T-helper 17 cell (primary cell): Measurements from ENCODE around the gene DDR2. TPM values are rescaled to one million over a fixed set of nuclear protein-coding genes. Genes with fewer than 3 reads are reported as not detected.

Source experiments
- ATAC-seq: fragments of 150-1000 bp; cut with Tn5 transposase; 2 replicates; pipeline ENCODE4 v1.10.0; 2021; ENCODE audit warnings: mild to moderate bottlenecking, moderate library complexity
- DNase-seq, 3 donors: peaks; one replicate each; pipeline versions ENCODE4 v3.0.0 to v3.0.0-alpha.2; 2020 to 2021
- H3K9me3 ChIP-seq: one replicate; pipeline ENCODE4 v1.7.0; 2013; ENCODE audit warnings: low read length, mild to moderate bottlenecking; ENCODE audit not compliant: control insufficient read depth, poor library complexity, severe bottlenecking
- H3K27ac Mint-ChIP-seq: one replicate; pipeline ENCODE4 v1.8.0; 2022; ENCODE audit warnings: mild to moderate bottlenecking, moderate library complexity, mixed read lengths
- H3K27me3 Mint-ChIP-seq: one replicate; pipeline ENCODE4 v1.8.0; 2022; ENCODE audit warnings: mixed read lengths
- H3K36me3 Mint-ChIP-seq: one replicate; pipeline ENCODE4 v1.8.0; 2022; ENCODE audit warnings: low read depth, mixed read lengths
- H3K4me1 Mint-ChIP-seq: one replicate; pipeline ENCODE4 v1.8.0; 2022; ENCODE audit warnings: mild to moderate bottlenecking, mixed read lengths
- H3K4me3 Mint-ChIP-seq: one replicate; pipeline ENCODE4 v1.8.0; 2022; ENCODE audit warnings: mild to moderate bottlenecking, moderate library complexity, mixed read lengths
- total RNA-seq, 4 donors: library from RNA in 2 of 4; stranded (reverse) in 2 of 4; gene quantifications; one replicate each; pipeline ENCODE4 v1.2.3 and lab custom pipeline; 2022 to 2026

The DDR2 gene
- total RNA-seq, 2 donors from 2014 or later: 0.22 to 0.26 TPM

DNA sequence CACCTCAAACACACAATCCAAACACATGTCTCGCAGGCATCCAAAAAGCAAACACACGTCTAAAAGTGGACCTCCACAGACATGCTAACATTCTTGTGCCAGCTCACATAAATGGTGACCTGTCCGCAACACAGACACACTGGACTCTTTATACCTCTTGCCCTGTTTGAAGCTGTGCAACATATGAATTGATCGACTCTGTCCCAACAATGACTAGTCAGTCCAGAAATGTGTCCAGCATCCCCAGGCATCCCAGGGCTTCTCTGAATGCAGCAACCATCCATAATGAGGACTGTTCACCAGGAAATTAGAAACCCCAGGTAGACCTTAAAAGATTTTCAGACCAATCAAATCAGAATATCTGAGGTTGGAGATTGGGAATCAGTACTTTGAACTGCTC is 3.2 kb downstream of the DDR2 start:
- ATAC-seq (no peak), DNase-seq (no peak)
- no peaks in the 10 kb centered on the region for H3K9me3 ChIP-seq
- peaks cover 5% of the 10 kb centered on the region for H3K36me3 Mint-ChIP-seq
- H3K4me3 Mint-ChIP-seq: peak overlapping the region; percentile 37
- H3K4me1 Mint-ChIP-seq: peaks cover 3% of the 10 kb centered on the region
- H3K27me3 Mint-ChIP-seq: peaks cover 24% of the 10 kb centered on the region
- H3K27ac Mint-ChIP-seq: peak overlapping the region; percentile 54

DNA sequence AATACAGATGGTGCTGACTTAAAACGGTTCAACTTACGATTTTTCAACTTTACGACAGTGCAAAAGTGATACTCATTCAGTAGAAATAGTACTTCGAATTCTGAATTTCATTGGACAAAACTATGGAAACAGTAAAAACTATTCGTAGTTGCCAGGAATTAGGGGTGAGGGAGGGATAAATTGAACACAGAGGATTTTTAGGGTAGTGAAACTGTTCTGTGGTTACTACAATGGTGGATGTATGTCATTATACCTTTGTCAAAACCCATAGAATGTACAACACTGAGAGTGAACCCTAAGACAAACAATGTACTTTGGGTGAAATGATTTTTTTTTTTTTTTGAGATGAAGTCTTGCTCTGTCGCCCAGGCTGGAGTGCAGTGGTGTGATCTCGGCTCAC is 7.5 kb downstream of the DDR2 start:
- H3K27ac Mint-ChIP-seq: no peak overlapping the region
- H3K4me3 Mint-ChIP-seq: no peak overlapping the region

DNA sequence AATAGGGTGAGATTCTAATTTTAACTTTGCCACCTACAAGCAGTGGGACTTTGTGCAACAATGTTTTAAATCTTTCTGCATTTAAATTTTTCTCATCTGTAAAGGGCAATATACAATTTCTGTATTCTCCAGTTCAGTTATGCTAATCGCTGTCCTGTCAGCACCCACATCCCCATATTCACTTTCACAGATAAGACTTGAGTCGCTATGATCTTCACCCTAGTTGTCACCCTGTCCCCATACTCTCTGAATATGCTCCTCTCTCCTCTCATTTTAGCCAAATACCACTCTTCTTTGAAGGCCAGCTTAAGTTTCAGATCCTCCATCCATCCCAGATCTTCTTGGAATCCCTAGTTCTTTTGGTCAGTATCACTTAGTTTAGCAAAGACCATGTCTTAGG is 8.8 kb downstream of the DDR2 start:
- no peak overlapping the region for H3K27ac Mint-ChIP-seq
- peaks cover 14% of the 10 kb centered on the region for H3K27me3 Mint-ChIP-seq
- DNase-seq (no peak), ATAC-seq (no peak)
- H3K36me3 Mint-ChIP-seq: peaks cover 2% of the 10 kb centered on the region
- no peaks in the 10 kb centered on the region for H3K4me1 Mint-ChIP-seq
- no peak overlapping the region for H3K4me3 Mint-ChIP-seq
- no peaks in the 10 kb centered on the region for H3K9me3 ChIP-seq

More for the DNA sequence above, 7.5 kb downstream of the DDR2 start:
- no peaks in the 10 kb centered on the region for H3K9me3 ChIP-seq
- no peak for DNase-seq
- Mint-ChIP-seq H3K36me3 (peaks cover 4% of the 10 kb centered on the region), H3K27me3 (peaks cover 22% of the 10 kb centered on the region), H3K4me1 (no peaks in the 10 kb centered on the region)
- ATAC-seq: no peak

DNA sequence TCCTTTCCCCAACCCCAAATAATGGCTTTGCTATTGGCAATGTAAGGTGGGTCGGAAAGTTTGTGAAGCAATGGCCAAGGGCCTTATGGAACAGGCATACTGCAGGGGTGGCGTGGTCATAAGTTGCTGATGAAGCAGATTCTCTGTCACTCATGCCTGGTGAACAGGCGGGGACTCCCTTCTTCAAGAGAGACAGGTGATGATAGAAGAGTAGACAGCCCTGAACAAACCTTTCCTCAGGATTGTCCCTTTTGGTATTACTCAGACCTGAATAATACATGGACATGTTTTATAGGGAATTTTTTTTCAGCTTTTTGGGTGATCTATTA is 12.7 kb downstream of the DDR2 start:
- no peaks in the 10 kb centered on the region for H3K9me3 ChIP-seq
- peaks cover 38% of the 10 kb centered on the region for H3K27me3 Mint-ChIP-seq
- DNase-seq (no peak), ATAC-seq (no peak)
- no peaks in the 10 kb centered on the region for H3K4me1 Mint-ChIP-seq
- no peak overlapping the region for H3K27ac Mint-ChIP-seq
- H3K4me3 Mint-ChIP-seq: no peak overlapping the region
- peaks cover 5% of the 10 kb centered on the region for H3K36me3 Mint-ChIP-seq

DNA sequence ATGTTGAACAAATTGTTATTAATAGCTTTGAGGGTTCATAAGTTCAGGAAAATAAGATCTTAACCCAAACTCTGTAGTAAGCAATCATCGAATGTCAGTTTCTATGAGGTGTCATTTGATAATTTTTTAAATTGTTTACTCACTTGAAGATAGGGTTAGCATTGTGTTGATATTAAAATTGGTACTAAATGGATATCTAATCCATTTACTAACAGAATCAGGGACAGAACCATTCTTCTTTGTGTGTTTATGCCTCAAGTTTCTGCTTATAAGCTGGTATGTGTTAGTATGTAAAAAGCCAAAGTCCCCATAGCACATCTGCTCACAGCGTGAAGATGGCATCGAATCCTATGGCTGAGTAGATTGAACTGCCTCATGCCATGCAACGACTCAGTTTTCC is 13.4 kb downstream of the DDR2 start:
- Mint-ChIP-seq H3K4me1 (no peaks in the 10 kb centered on the region), H3K36me3 (peaks cover 5% of the 10 kb centered on the region), H3K27me3 (peaks cover 38% of the 10 kb centered on the region), H3K4me3 (no peak overlapping the region), H3K27ac (no peak overlapping the region)
- ATAC-seq: no peak
- H3K9me3 ChIP-seq: no peaks in the 10 kb centered on the region
- no peak for DNase-seq

DNA sequence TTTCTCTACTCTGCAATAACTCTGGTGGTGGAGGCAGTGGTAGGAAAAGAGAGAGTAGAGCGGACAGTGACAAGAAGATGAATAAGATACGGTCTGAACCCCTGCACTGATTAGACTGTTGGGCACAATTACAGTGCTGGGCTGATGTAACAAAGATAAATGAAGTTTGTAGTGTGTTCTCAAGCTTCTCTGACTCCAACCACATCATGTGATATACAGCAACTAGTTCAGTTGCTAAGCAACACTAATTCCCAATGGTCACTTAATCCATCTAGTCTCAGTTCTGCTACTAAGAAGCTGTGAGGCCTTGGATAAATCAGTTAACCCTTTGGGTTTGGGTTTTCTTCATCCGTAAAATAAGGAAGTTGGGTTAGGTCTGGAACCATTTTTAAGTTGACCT is 17.3 kb downstream of the DDR2 start:
- no peaks in the 10 kb centered on the region for H3K9me3 ChIP-seq
- no peak overlapping the region for H3K4me3 Mint-ChIP-seq
- H3K4me1 Mint-ChIP-seq: no peaks in the 10 kb centered on the region
- no peak for ATAC-seq
- DNase-seq: no peak
- peaks cover 30% of the 10 kb centered on the region for H3K27me3 Mint-ChIP-seq
- peaks cover 7% of the 10 kb centered on the region for H3K36me3 Mint-ChIP-seq
- H3K27ac Mint-ChIP-seq: no peak overlapping the region

DNA sequence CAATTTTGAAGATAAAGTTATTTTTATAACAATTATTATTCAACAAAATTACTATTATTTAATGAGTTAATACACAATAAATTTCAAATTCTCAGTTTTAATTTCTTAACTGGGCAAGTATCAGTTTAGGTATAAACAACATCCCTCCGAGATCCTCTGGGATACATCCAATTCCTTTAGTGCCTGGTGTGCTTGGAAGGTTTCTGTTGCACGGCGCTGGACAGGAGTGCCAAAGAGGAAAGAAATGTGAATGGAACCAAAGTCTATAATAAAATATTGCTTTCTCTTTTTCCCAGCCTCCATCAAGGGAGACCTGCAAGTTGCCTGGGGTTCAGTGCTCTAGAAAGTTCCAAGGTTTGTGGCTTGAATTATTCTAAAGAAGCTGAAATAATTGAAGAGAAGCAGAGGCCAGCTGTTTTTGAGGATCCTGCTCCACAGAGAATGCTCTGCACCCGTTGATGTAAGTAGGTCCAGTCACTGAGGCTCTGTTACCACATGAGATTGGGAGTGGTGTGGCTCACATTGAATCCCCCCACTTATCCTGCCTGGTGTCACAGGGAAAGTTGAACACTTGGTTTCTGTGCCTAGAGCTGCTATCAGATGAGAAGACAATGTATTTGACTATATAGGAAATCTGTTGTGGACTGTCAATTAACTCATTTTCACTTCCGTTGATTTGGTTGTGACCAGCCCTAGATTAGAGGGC is 22.8 kb downstream of the DDR2 start:
- Mint-ChIP-seq H3K27ac (no peak overlapping the region), H3K36me3 (peaks cover 11% of the 10 kb centered on the region), H3K27me3 (peaks cover 32% of the 10 kb centered on the region), H3K4me1 (peaks cover 3% of the 10 kb centered on the region), H3K4me3 (no peak overlapping the region)
- no peaks in the 10 kb centered on the region for H3K9me3 ChIP-seq
- ATAC-seq (no peak), DNase-seq (no peak)

DNA sequence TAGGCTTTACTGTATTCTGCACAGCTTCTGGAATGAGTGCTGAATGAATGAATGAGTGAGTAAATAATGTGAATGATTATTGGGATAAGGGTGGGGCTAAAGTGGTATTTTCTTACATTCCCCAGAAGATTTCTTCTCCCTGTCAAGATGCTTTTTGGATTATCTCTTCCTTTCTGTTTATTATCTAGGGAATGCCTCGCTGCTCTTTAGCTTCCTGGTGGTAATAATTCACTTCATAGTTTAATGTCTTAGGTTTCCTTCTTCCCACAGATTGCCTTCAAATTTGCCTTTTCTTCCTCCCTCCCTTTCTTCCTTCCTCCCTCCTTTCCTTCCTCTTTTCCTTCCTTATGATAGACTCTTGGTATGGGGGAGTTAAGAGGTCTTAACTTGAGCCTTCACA is 24.0 kb downstream of the DDR2 start:
- ATAC-seq (no peak), DNase-seq (no peak)
- H3K4me1 Mint-ChIP-seq: peaks cover 3% of the 10 kb centered on the region
- no peak overlapping the region for H3K4me3 Mint-ChIP-seq
- H3K36me3 Mint-ChIP-seq: peaks cover 8% of the 10 kb centered on the region
- H3K27me3 Mint-ChIP-seq: peaks cover 32% of the 10 kb centered on the region
- no peaks in the 10 kb centered on the region for H3K9me3 ChIP-seq
- no peak overlapping the region for H3K27ac Mint-ChIP-seq

DNA sequence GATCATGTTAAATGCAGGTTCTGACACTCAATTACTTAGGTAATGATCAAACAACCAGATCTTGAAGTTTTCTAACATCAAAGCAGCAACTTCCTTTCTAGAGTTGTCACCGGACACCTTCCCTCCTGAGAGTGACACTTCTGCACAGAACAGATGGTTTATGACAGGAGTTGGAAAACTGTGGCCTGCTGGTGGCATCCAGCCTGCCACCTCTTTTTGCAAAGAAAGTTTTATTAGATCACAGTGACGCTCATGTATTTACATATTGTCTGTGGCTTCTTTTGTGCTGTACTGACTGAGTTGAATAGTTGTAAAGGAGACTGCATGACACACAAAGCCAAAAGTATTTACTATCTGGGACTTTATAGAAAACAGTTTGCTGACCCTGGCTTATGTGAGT is 28.3 kb downstream of the DDR2 start:
- peaks cover 3% of the 10 kb centered on the region for H3K4me1 Mint-ChIP-seq
- no peaks in the 10 kb centered on the region for H3K9me3 ChIP-seq
- H3K4me3 Mint-ChIP-seq: no peak overlapping the region
- peaks cover 7% of the 10 kb centered on the region for H3K36me3 Mint-ChIP-seq
- peaks cover 25% of the 10 kb centered on the region for H3K27me3 Mint-ChIP-seq
- DNase-seq: no peak
- no peak for ATAC-seq
- H3K27ac Mint-ChIP-seq: no peak overlapping the region

DNA sequence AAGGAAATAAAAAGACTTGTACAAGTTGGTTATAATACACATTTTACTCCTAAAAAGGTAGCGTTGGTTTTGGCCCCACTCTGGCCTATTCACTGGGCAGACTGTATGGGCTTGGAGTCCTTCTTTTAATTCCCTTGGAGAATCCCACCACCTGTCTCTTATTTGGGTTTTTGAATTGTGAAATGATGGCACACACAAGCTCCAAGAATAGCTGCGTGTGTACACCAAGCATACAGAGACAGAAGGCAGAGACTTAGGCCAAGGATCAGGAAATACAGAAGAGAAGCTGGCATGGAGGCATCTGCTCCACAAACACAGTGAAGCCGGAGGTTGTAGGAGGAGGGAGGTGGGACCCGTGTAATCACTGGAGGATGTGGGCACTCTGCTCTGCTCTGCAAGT is 29.1 kb downstream of the DDR2 start:
- peaks cover 3% of the 10 kb centered on the region for H3K4me1 Mint-ChIP-seq
- ATAC-seq (no peak), DNase-seq (no peak)
- peaks cover 31% of the 10 kb centered on the region for H3K27me3 Mint-ChIP-seq
- H3K36me3 Mint-ChIP-seq: peaks cover 7% of the 10 kb centered on the region
- H3K9me3 ChIP-seq: no peaks in the 10 kb centered on the region
- no peak overlapping the region for H3K4me3 Mint-ChIP-seq
- H3K27ac Mint-ChIP-seq: no peak overlapping the region

DNA sequence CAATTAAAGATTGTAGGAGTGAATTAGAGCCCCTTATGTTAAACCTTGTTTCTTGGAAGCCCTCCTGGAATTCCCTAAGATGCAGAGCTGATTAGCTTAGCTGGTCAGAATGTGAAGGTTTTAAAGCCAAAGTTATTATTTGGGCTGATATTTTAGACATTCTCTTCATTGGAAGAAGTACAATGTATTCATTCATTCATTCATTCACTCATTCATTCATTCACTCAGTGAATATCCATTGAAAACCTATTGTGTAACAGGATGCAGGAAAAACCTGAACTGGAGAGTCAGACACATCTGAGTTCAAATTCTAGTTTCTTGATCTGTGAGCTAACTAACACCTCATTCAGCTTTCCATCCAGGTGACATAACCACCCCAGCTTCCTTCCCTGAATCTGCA is 29.7 kb downstream of the DDR2 start:
- no peak for ATAC-seq
- Mint-ChIP-seq H3K27ac (no peak overlapping the region), H3K4me1 (peaks cover 3% of the 10 kb centered on the region), H3K27me3 (peaks cover 32% of the 10 kb centered on the region), H3K36me3 (peaks cover 7% of the 10 kb centered on the region), H3K4me3 (no peak overlapping the region)
- no peaks in the 10 kb centered on the region for H3K9me3 ChIP-seq
- no peak for DNase-seq

DNA sequence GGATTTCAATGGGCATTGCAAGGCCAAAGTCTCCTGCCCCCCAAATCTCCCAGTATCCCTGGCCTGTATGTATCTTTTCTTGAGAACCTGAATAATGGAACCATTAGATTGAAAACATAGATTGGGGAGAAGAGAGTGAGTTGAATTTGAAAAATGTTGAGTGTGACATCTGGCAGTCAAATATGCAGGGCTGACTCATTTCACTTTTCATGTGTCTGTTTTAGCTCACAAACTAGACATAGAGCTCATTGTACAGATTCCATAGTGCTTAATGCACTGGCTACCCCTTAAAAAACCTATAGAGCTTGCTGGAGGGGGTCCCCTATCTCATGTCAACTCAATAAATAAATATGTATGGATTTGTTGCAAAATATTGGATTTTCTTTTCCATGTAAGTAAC is 30.8 kb downstream of the DDR2 start:
- H3K9me3 ChIP-seq: no peaks in the 10 kb centered on the region
- no peaks in the 10 kb centered on the region for H3K36me3 Mint-ChIP-seq
- no peak overlapping the region for H3K4me3 Mint-ChIP-seq
- no peak for ATAC-seq
- no peaks in the 10 kb centered on the region for H3K4me1 Mint-ChIP-seq
- peaks cover 30% of the 10 kb centered on the region for H3K27me3 Mint-ChIP-seq
- no peak for DNase-seq
- no peak overlapping the region for H3K27ac Mint-ChIP-seq

DNA sequence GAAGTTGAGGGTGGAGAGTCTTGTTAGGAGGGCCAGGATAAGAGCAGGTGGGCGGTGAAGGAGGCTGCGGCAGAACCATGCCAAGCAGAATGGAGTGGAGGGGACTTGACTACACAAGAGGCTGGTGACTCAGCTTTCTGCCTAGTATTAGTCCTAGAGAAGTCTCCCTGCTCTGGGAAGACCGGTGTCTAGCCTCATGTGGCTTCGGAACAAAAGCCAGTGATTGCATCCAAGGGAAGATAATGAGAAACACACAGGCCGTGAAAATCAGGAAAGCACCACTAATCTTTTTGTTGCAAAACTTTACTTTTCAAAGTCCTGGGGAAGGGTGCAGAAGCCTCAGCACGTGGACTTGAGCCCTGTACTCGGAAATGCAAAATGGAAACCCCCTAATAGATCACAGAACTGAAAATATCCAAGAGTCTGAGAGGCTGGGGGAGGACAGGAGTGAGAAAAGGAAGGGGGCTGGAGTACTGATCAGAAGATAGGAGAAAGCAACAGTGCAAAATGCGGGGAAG is 31.4 kb downstream of the DDR2 start:
- Mint-ChIP-seq H3K4me1 (no peaks in the 10 kb centered on the region), H3K4me3 (no peak overlapping the region), H3K27ac (no peak overlapping the region), H3K36me3 (no peaks in the 10 kb centered on the region), H3K27me3 (peaks cover 26% of the 10 kb centered on the region)
- no peak for ATAC-seq
- no peaks in the 10 kb centered on the region for H3K9me3 ChIP-seq
- DNase-seq: no peak

DNA sequence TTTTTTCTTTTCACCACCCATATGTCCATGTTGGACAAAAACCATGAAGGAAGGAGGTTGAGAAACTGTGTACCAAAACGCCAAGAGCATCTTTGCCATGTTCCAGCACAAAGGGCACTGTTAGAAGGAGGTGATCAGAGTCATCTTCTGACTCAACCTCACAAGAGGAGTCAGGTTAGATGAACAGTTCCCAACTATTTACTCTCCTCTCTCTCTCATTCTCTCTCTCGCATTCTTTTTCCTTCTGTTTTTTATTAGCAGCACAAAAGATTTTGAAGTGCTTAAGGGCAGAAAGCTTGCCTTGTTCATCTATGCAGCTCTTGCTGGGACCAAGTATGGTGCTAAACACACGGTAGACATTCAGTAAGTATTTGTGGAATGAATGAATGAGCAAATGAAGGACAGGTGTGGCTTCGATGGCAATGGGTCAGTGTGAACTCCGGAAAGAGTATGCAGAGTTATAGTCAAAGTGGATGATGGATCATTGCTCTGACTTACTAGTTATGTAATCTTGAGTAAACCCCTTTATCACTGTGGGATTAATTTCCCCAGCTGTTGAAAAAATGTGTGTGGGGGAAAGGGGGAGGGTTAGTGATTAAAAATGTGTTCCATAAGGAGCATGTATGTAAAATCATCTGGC is 33.9 kb downstream of the DDR2 start:
- DNase-seq (no peak), ATAC-seq (no peak)
- Mint-ChIP-seq H3K27ac (no peak overlapping the region), H3K4me3 (no peak overlapping the region), H3K4me1 (no peaks in the 10 kb centered on the region), H3K27me3 (peaks cover 16% of the 10 kb centered on the region), H3K36me3 (peaks cover 2% of the 10 kb centered on the region)
- no peaks in the 10 kb centered on the region for H3K9me3 ChIP-seq
